ENCODE results near the gene CGNL1. TPM values are rescaled to one million over a fixed set of nuclear protein-coding genes. Genes with fewer than 3 reads are reported as not detected.

CGNL1 gene
- total RNA-seq, 2 experiments from 2014 or later: not detected

GRCh38 chr15:57527382-57528091 lies 151.2 kb downstream of the CGNL1 start:
- H3K36me3 Mint-ChIP-seq (ENCODE audit: low read depth): no peaks in the 10 kb centered on the region
- no peak overlapping the region for H3K4me3 Mint-ChIP-seq
- no peak for DNase-seq
- peaks cover 23% of the 10 kb centered on the region for H3K27me3 Mint-ChIP-seq
- POLR2A ChIA-PET: interaction anchor here (1.0 kb wide), 1 partner anchor 13 kb away, joined by 4 read pairs; no protein-coding TSS in a partner anchor
- H3K4me1 Mint-ChIP-seq: no peaks in the 10 kb centered on the region
- H3K27ac Mint-ChIP-seq: no peak overlapping the region
- CTCF ChIA-PET: interaction anchor here (0.7 to 5.0 kb wide), 19 partner anchors 8 to 1036 kb away, joined by 3 to 93 read pairs (median 3); partner anchors contain the start of gene TCF12
- H3K9me3 Mint-ChIP-seq: no peaks in the 10 kb centered on the region

DNA sequence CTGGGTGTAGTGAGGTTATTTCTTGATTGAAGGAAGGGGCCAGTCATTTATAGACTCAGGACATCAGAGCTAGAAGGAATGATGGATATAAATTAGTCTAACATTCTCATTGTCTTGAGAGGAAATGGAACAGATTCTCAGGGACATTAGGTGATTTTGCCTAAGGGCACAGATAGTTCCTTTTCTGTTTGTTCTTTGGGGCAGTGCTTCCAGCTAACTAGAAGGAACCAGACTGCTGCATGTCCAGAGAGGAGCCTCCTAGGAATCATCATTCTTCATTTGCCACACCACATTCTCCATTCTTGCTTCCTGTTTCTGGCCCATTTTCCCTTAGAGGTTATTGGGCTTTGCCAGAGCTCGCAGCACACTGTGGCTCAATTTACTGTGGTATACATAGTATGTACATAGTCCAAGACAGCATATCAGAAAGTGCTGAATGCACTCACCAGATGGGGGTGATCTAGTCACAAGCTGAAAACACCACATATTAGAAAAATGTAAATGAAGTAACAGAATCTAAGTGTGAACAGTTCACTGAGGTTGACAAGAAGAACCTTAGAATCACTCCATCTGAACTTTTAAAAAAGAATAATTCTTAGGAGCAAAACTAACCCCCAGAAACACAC lies 152.7 kb downstream of the CGNL1 start:
- CTCF ChIA-PET: interaction anchor here (1.7 to 5.0 kb wide), 6 partner anchors 13 to 382 kb away, joined by 6 to 93 read pairs (median 12); no protein-coding TSS in a partner anchor
- no peak overlapping the region for H3K4me3 Mint-ChIP-seq
- H3K4me1 Mint-ChIP-seq: no peaks in the 10 kb centered on the region
- H3K27me3 Mint-ChIP-seq: peaks cover 22% of the 10 kb centered on the region
- no peaks in the 10 kb centered on the region for H3K36me3 Mint-ChIP-seq (ENCODE audit: low read depth)
- H3K27ac Mint-ChIP-seq: no peak overlapping the region
- no peaks in the 10 kb centered on the region for H3K9me3 Mint-ChIP-seq
- POLR2A ChIA-PET: no interaction called here
- DNase-seq: no peak

GRCh38 chr15:57529748-57530147 lies 153.4 kb downstream of the CGNL1 start:
- Mint-ChIP-seq H3K9me3 (no peaks in the 10 kb centered on the region), H3K36me3 (ENCODE audit: low read depth) (no peaks in the 10 kb centered on the region), H3K27ac (no peak overlapping the region), H3K4me3 (no peak overlapping the region), H3K27me3 (peaks cover 25% of the 10 kb centered on the region), H3K4me1 (no peaks in the 10 kb centered on the region)
- no peak for DNase-seq
- ChIA-PET POLR2A (no interaction called here), CTCF (interaction anchor here (3.6 to 5.0 kb wide), 2 partner anchors 13 to 187 kb away, joined by 14 to 93 read pairs; no protein-coding TSS in a partner anchor)

- no peak for DNase-seq
- ChIA-PET CTCF (interaction anchor here (2.2 kb wide), 1 partner anchor 9 kb away, joined by 7 read pairs; no protein-coding TSS in a partner anchor), POLR2A (no interaction called here)
- H3K4me1 Mint-ChIP-seq: no peaks in the 10 kb centered on the region
- no peak overlapping the region for H3K27ac Mint-ChIP-seq
- no peaks in the 10 kb centered on the region for H3K9me3 Mint-ChIP-seq
- no peak overlapping the region for H3K4me3 Mint-ChIP-seq
- peaks cover 18% of the 10 kb centered on the region for H3K27me3 Mint-ChIP-seq
- no peaks in the 10 kb centered on the region for H3K36me3 Mint-ChIP-seq (ENCODE audit: low read depth)
Measured at GRCh38 chr15:57532731-57533447, 156.6 kb downstream of the CGNL1 start.

DNA sequence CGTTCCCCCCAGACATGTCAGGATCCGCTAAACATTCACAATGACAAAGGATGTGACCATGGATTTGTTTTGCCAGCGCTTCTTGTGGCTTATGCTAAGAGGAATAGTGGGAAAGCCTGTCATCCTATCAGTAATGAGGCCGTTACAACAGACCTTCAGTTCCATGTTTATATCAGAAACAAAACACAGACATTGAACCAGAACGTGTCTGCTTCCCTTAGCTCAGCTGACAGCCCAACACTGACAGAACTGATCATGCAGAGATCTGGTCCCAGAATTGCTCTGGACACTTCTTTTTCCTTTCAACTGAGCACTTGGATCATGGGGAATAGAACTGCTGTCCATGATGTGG lies 157.1 kb downstream of the CGNL1 start:
- H3K4me1 Mint-ChIP-seq: no peaks in the 10 kb centered on the region
- DNase-seq: no peak
- H3K4me3 Mint-ChIP-seq: no peak overlapping the region
- POLR2A ChIA-PET: no interaction called here
- peaks cover 18% of the 10 kb centered on the region for H3K27me3 Mint-ChIP-seq
- no peaks in the 10 kb centered on the region for H3K36me3 Mint-ChIP-seq (ENCODE audit: low read depth)
- CTCF ChIA-PET: interaction anchor here (2.2 kb wide), 1 partner anchor 9 kb away, joined by 7 read pairs; no protein-coding TSS in a partner anchor
- no peak overlapping the region for H3K27ac Mint-ChIP-seq
- no peaks in the 10 kb centered on the region for H3K9me3 Mint-ChIP-seq

- Mint-ChIP-seq H3K27ac (no peak overlapping the region), H3K9me3 (no peaks in the 10 kb centered on the region), H3K4me3 (no peak overlapping the region), H3K36me3 (ENCODE audit: low read depth) (no peaks in the 10 kb centered on the region), H3K4me1 (no peaks in the 10 kb centered on the region), H3K27me3 (peaks cover 21% of the 10 kb centered on the region)
- ChIA-PET POLR2A (no interaction called here), CTCF (interaction anchor here (2.2 kb wide), 1 partner anchor 8 kb away, joined by 7 read pairs; no protein-coding TSS in a partner anchor)
- DNase-seq: no peak
Measured at GRCh38 chr15:57534281-57534680, 158.0 kb downstream of the CGNL1 start.

DNA sequence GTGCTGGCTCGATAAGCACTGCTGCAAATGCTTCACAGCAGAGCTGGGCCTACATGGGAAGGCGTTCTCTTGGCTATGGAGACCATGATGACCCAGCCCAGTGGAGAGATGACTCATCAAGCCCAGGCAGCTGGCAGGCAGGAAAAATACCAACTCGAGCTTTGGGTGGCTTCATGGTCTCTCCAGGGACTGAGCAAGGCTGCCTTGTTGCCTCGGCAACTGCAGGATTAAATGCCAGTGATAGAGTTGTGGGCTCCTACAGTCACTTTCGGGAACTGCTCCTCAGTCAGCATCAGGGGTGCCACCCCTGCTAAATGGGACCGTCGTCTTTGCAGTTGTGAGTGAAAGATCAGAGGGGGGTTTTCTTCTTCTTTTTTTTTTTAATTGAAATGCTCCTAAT lies 160.8 kb downstream of the CGNL1 start:
- CTCF ChIA-PET: no interaction called here
- Mint-ChIP-seq H3K9me3 (peaks cover 2% of the 10 kb centered on the region), H3K4me3 (no peak overlapping the region), H3K27me3 (peaks cover 22% of the 10 kb centered on the region), H3K36me3 (ENCODE audit: low read depth) (no peaks in the 10 kb centered on the region), H3K4me1 (peaks cover 2% of the 10 kb centered on the region), H3K27ac (no peak overlapping the region)
- POLR2A ChIA-PET: no interaction called here
- DNase-seq: no peak

DNA sequence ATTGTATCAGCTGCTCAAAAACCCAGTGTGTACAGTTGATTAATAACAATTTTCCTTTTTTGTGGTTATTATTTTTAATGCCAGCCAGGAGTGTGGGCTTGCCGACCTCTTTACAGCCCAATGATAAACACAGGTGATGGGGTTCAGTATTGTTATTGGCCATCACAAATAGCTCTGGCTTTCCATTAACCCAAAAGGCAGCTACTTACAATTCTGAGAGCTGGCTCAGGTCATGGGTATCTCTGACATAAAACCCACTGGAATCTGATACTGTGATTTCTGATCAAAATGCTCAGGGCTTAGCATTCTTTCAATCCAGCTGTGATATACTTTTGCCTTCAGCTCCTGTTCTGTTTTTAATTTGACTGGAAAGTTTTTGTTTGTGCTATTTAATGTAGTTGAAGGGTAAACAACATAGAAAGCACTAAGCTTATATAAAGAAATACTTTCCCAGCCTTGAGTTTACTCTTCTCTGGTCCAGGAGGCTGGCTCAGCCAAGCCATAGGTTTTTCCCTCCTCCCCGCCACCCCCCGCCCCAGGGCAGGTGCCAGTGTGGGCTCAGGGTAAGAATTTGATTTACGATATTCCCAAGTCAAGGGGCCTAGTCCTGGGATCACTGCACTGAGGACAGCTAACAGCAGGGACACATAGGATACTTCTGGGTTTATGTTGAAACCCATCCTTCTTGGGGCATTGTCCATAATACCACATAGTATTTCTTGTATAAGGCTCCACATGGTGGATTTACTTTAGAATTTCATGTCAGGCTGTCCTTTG lies 161.4 kb downstream of the CGNL1 start:
- Mint-ChIP-seq H3K36me3 (ENCODE audit: low read depth) (no peaks in the 10 kb centered on the region), H3K4me1 (peaks cover 2% of the 10 kb centered on the region), H3K27me3 (peaks cover 18% of the 10 kb centered on the region), H3K4me3 (no peak overlapping the region), H3K27ac (no peak overlapping the region), H3K9me3 (peaks cover 2% of the 10 kb centered on the region)
- DNase-seq: no peak
- POLR2A ChIA-PET: no interaction called here
- CTCF ChIA-PET: no interaction called here

GRCh38 chr15:57538265-57538529 lies 161.9 kb downstream of the CGNL1 start:
- CTCF ChIA-PET: no interaction called here
- Mint-ChIP-seq H3K4me1 (peaks cover 2% of the 10 kb centered on the region), H3K36me3 (ENCODE audit: low read depth) (no peaks in the 10 kb centered on the region), H3K27me3 (peaks cover 15% of the 10 kb centered on the region), H3K4me3 (no peak overlapping the region), H3K27ac (no peak overlapping the region), H3K9me3 (peaks cover 2% of the 10 kb centered on the region)
- POLR2A ChIA-PET: no interaction called here
- DNase-seq: no peak

DNA sequence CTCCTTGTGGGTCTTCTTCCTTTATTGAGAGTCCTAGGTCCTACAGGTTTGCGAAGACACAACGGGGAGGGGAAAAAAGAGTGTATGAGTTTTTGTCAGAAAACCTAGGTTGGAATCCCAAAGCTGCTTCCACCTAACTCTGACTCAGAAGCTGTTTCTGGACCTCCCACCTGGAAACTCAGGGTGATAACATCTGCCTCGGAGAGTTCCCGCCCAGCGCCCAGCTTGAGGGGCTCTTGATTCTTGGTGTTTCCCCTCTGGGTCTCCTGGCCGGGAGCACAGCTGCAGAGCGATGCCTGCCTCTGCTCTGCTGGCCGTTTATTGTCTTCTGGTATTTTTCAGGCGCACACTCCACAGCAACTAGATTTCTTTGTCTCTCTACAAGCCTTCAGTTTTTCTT lies 162.5 kb downstream of the CGNL1 start:
- Mint-ChIP-seq H3K36me3 (ENCODE audit: low read depth) (no peaks in the 10 kb centered on the region), H3K4me3 (no peak overlapping the region), H3K9me3 (peaks cover 2% of the 10 kb centered on the region), H3K27ac (no peak overlapping the region), H3K27me3 (peaks cover 15% of the 10 kb centered on the region), H3K4me1 (peaks cover 2% of the 10 kb centered on the region)
- CTCF ChIA-PET: no interaction called here
- no peak for DNase-seq
- POLR2A ChIA-PET: no interaction called here

DNA sequence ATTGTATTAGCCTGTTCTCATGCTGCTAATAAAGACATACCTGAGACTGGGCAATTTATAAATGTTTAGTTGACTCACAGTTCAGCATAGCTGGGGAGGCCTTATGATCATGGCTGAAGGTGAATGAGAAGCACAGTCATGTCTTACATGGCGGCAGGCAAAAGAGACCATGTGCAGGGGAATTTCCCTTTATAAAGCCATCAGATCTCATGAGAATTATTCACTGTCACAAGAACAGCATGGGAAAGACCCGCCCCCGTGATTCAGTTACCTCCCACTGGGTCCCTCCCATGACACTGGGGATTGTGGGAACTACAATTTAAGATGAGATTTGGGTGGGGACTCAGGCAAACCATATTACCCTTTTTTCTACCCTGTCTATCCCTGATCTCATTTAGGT lies 163.9 kb downstream of the CGNL1 start:
- Mint-ChIP-seq H3K4me1 (peaks cover 2% of the 10 kb centered on the region), H3K4me3 (no peak overlapping the region), H3K27me3 (peaks cover 9% of the 10 kb centered on the region), H3K27ac (no peak overlapping the region), H3K36me3 (ENCODE audit: low read depth) (no peaks in the 10 kb centered on the region), H3K9me3 (peaks cover 2% of the 10 kb centered on the region)
- DNase-seq: no peak
- ChIA-PET CTCF (no interaction called here), POLR2A (no interaction called here)

DNA sequence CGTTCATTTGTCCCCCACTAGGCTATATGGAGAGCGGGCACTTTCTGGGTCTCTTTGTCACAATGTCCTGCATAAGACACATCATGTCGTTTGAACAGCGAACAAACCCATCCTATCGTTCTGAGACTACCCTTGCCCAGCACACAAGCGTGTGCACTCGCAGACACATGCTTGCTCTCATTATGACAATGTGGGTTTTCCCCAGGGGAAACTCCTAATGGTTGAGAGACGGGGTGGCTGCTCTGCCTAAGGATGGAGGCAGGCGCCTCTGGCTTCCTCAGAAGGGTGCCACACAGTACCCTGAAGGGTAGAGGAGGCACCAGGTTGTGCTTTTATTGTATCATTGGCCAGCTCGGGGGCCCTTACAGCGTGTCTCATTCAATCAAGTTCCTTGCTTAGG lies 164.4 kb downstream of the CGNL1 start:
- Mint-ChIP-seq H3K4me3 (no peak overlapping the region), H3K4me1 (peaks cover 2% of the 10 kb centered on the region), H3K27me3 (peaks cover 9% of the 10 kb centered on the region), H3K9me3 (peaks cover 2% of the 10 kb centered on the region), H3K36me3 (ENCODE audit: low read depth) (no peaks in the 10 kb centered on the region), H3K27ac (no peak overlapping the region)
- no peak for DNase-seq
- ChIA-PET CTCF (no interaction called here), POLR2A (no interaction called here)

- Mint-ChIP-seq H3K4me1 (peaks cover 2% of the 10 kb centered on the region), H3K9me3 (peaks cover 2% of the 10 kb centered on the region), H3K36me3 (ENCODE audit: low read depth) (no peaks in the 10 kb centered on the region), H3K4me3 (no peak overlapping the region), H3K27me3 (peaks cover 9% of the 10 kb centered on the region), H3K27ac (no peak overlapping the region)
- ChIA-PET POLR2A (no interaction called here), CTCF (interaction anchor here (0.9 to 2.1 kb wide), 5 partner anchors 8 to 394 kb away, joined by 4 to 16 read pairs (median 7); no protein-coding TSS in a partner anchor)
- no peak for DNase-seq
Measured at GRCh38 chr15:57541271-57541670, 165.0 kb downstream of the CGNL1 start.

All from activated CD4-positive, alpha-beta memory T cell treated with anti-CD3 and anti-CD28 coated beads, Interleukin-2, amount 10 ng/mL, durations not matched to agents 7 days and 5 days (primary cell).